ENCODE measurements around the gene TRIM14. TPM values are rescaled to one million over a fixed set of nuclear protein-coding genes. Genes with fewer than 3 reads are reported as not detected.
A peak's percentile ranks its signal among the peaks of the same experiment; 100 is the strongest.

TRIM14 gene
- total and polyA plus RNA-seq, 2 of the 13 experiments (the other 11 are each of a cell fraction or from before 2014, with no cell fraction given), result 9.2 to 13.0 TPM

- TF ChIP-seq THRA (CRISPR knock-in tag; IDR thresholded peaks at IDR 0.05; ENCODE audit: borderline replicate concordance) (peak; percentile 9; the same call in 1 of the 2 replicates), GTF3A (CRISPR knock-in tag; conservative IDR thresholded peaks at IDR 0.05) (0 out of 2 replicates have a peak, but pooled peaks have one; percentile 80), PTBP1 (IDR thresholded peaks at IDR 0.05; ENCODE audit: low read depth, low read length, poor library complexity, severe bottlenecking) (no peak), ZNF230 (CRISPR knock-in tag; IDR thresholded peaks at IDR 0.05) (peak; percentile 91), PCBP1 (IDR thresholded peaks at IDR 0.05; ENCODE audit: borderline replicate concordance, low read depth, low read length) (no peak), ELF1 (CRISPR knock-in tag; IDR thresholded peaks at IDR 0.05) (no peak), SNAI1 (CRISPR knock-in tag; IDR thresholded peaks at IDR 0.05; ENCODE audit: borderline replicate concordance) (peak; percentile 95; the same call in 1 of the 2 replicates), NPAS2 (CRISPR knock-in tag; IDR thresholded peaks at IDR 0.05; ENCODE audit: borderline replicate concordance) (no peak), KAT7 (CRISPR knock-in tag; IDR thresholded peaks at IDR 0.05; ENCODE audit: borderline replicate concordance) (no peak; the same call in 1 of the 2 replicates), SYNCRIP (IDR thresholded peaks at IDR 0.05; ENCODE audit: insufficient read depth, low read depth, low read length) (no peak), ZNF292 (CRISPR knock-in tag; IDR thresholded peaks at IDR 0.05; ENCODE audit: borderline replicate concordance, low read depth) (no peak; the same call in 1 of the 2 replicates), ZNF329 (CRISPR knock-in tag; IDR thresholded peaks at IDR 0.05; ENCODE audit: low read depth) (no peak; the same call in none of the 2 replicates), ZNF275 (CRISPR knock-in tag; IDR thresholded peaks at IDR 0.05; ENCODE audit: borderline replicate concordance) (peak; percentile 85), KLF16 (CRISPR knock-in tag; IDR thresholded peaks at IDR 0.05) (peak; percentile 71 to 89; a peak in 2 of 4 replicates), KAT8 (CRISPR knock-in tag; IDR thresholded peaks at IDR 0.05) (peak; percentile 68), CAMTA2 (CRISPR knock-in tag; IDR thresholded peaks at IDR 0.05; ENCODE audit: borderline replicate concordance) (peak; percentile 50; the same call in 1 of the 2 replicates), HNRNPLL (IDR thresholded peaks at IDR 0.05; ENCODE audit: low read depth, low read length, poor library complexity, severe bottlenecking) (peak; percentile 70), EP300 (IDR thresholded peaks at IDR 0.05; ENCODE audit: low read depth in 2 of 2, low read length in 2 of 2) (no peak), EP300 (CRISPR knock-in tag; IDR thresholded peaks at IDR 0.05; ENCODE audit: borderline replicate concordance) (0 out of 2 replicates have a peak, but pooled peaks have one; percentile 17), ZZZ3 (CRISPR knock-in tag; IDR thresholded peaks at IDR 0.05; ENCODE audit: borderline replicate concordance) (no peak), ZNF776 (CRISPR knock-in tag; IDR thresholded peaks at IDR 0.05) (0 out of 2 replicates have a peak, but pooled peaks have one; percentile 52), SMAD3 (CRISPR knock-in tag; IDR thresholded peaks at IDR 0.05) (no peak)
- TF ChIP-seq, protein P1, sequence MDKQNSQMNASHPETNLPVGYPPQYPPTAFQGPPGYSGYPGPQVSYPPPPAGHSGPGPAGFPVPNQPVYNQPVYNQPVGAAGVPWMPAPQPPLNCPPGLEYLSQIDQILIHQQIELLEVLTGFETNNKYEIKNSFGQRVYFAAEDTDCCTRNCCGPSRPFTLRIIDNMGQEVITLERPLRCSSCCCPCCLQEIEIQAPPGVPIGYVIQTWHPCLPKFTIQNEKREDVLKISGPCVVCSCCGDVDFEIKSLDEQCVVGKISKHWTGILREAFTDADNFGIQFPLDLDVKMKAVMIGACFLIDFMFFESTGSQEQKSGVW (CRISPR knock-in tag; IDR thresholded peaks at IDR 0.05; ENCODE audit: borderline replicate concordance), result no peak
- TF ChIP-seq, protein P2, sequence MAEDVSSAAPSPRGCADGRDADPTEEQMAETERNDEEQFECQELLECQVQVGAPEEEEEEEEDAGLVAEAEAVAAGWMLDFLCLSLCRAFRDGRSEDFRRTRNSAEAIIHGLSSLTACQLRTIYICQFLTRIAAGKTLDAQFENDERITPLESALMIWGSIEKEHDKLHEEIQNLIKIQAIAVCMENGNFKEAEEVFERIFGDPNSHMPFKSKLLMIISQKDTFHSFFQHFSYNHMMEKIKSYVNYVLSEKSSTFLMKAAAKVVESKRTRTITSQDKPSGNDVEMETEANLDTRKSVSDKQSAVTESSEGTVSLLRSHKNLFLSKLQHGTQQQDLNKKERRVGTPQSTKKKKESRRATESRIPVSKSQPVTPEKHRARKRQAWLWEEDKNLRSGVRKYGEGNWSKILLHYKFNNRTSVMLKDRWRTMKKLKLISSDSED (CRISPR knock-in tag; IDR thresholded peaks at IDR 0.05), result peak; percentile 85; the same call in 1 of the 2 replicates
These were observed 62.5 kb downstream of the TRIM14 start, which contains the start of gene NANS (continued) for GRCh38 chr9:98056269-98057137.

Measured in HepG2 (cell line).